Activated CD4-positive, alpha-beta T cell treated with anti-CD3 and anti-CD28 coated beads for 36 hours (primary cell): Measurements from ENCODE around the gene COQ8A. TPM values are rescaled to one million over a fixed set of nuclear protein-coding genes. Genes with fewer than 3 reads are reported as not detected.
"Not testable (repeated sequence)": the region's sequence is repeated elsewhere in the genome, so short reads cannot be mapped to it uniquely, and the experiment has no call there.

Source experiments
- ATAC-seq: fragments of 200-7000 bp; cut with Tn5 transposase; one replicate; pipeline ENCODE4 v1.10.0; 2021; ENCODE audit warnings: mild to moderate bottlenecking, moderate library complexity
- CTCF ChIA-PET: fragments of 350-600 bp; sonication (Branson Sonifier 250); formaldehyde crosslinking; loops from one replicate; lab custom pipeline; 2021; ENCODE audit warnings: antibody characterized with exemption; lab: Charles Lee
- POLR2A ChIA-PET: fragments of 350-600 bp; sonication (Branson Sonifier 250); formaldehyde crosslinking; loops from one replicate; lab custom pipeline; 2021; ENCODE audit warnings: antibody characterized with exemption, inconsistent platforms; lab: Charles Lee
- DNase-seq: peaks from one replicate; pipeline ENCODE4 v3.0.0-alpha.2; 2020
- H3K27ac Mint-ChIP-seq: one replicate; pipeline ENCODE4 v1.8.0; 2021; ENCODE audit warnings: mixed read lengths
- H3K27me3 Mint-ChIP-seq: one replicate; pipeline ENCODE4 v1.8.0; 2021; ENCODE audit warnings: mixed read lengths
- H3K36me3 Mint-ChIP-seq: one replicate; pipeline ENCODE4 v1.8.0; 2021; ENCODE audit warnings: low read depth, mixed read lengths
- H3K4me1 Mint-ChIP-seq: one replicate; pipeline ENCODE4 v1.8.0; 2021; ENCODE audit warnings: mixed read lengths
- H3K4me3 Mint-ChIP-seq: one replicate; pipeline ENCODE4 v1.8.0; 2021; ENCODE audit warnings: mild to moderate bottlenecking, moderate library complexity, mixed read lengths
- H3K9me3 Mint-ChIP-seq: one replicate; pipeline ENCODE4 v1.8.0; 2021; ENCODE audit warnings: low read depth, mixed read lengths
- intact Hi-C, 2 experiments: fragments of 100-400 bp; cut with DNase I in 1 of 2; cut with micrococcal nuclease in 1 of 2; formaldehyde crosslinking; loops; one replicate each; pipeline versions ENCODE4 v1.14.2 to v1.15.1; 2022 to 2024; cut with DNase I, micrococcal nuclease
- total RNA-seq, 2 experiments: library from RNA; stranded (reverse); gene quantifications; one replicate each; pipeline ENCODE4 v1.2.3, GENCODE V29; 2021

The COQ8A gene
- total RNA-seq, 2 experiments from 2014 or later, result 21.3 to 26.9 TPM

GRCh38 chr1:226952118-226952441 is 12.0 kb downstream of the COQ8A start:
- H3K9me3 Mint-ChIP-seq, result peaks cover 2% of the 10 kb centered on the region
- peaks cover 3% of the 10 kb centered on the region for H3K4me1 Mint-ChIP-seq
- no peak for ATAC-seq
- DNase-seq, result no peak
- no peak overlapping the region for H3K27ac Mint-ChIP-seq
- peaks cover 7% of the 10 kb centered on the region for H3K36me3 Mint-ChIP-seq
- intact Hi-C loops, result no loop called here
- no peak overlapping the region for H3K4me3 Mint-ChIP-seq
- CTCF ChIA-PET, result no interaction called here
- H3K27me3 Mint-ChIP-seq, result no peaks in the 10 kb centered on the region
- POLR2A ChIA-PET, result interaction anchor here (0.6 kb wide), 1 partner anchor 505 kb away, joined by 3 read pairs; no protein-coding TSS in a partner anchor

GRCh38 chr1:226953175-226953800 is 13.2 kb downstream of the COQ8A start:
- CTCF ChIA-PET, result no interaction called here
- H3K27ac Mint-ChIP-seq, result no peak overlapping the region
- H3K9me3 Mint-ChIP-seq, result peaks cover 2% of the 10 kb centered on the region
- DNase-seq (no peak), ATAC-seq (no peak)
- POLR2A ChIA-PET, result no interaction called here
- H3K4me3 Mint-ChIP-seq, result no peak overlapping the region
- no peaks in the 10 kb centered on the region for H3K27me3 Mint-ChIP-seq
- intact Hi-C loops, result no loop called here
- peaks cover 11% of the 10 kb centered on the region for H3K36me3 Mint-ChIP-seq
- H3K4me1 Mint-ChIP-seq, result peaks cover 2% of the 10 kb centered on the region

- intact Hi-C loops, result no loop called here
- ChIA-PET CTCF (no interaction called here), POLR2A (interaction anchor here (0.5 kb wide), 1 partner anchor 550 kb away, joined by 5 read pairs; no protein-coding TSS in a partner anchor)
- Mint-ChIP-seq H3K9me3 (peaks cover 2% of the 10 kb centered on the region), H3K27me3 (no peaks in the 10 kb centered on the region), H3K4me1 (peaks cover 2% of the 10 kb centered on the region), H3K27ac (no peak overlapping the region), H3K36me3 (peaks cover 7% of the 10 kb centered on the region), H3K4me3 (no peak overlapping the region)
- DNase-seq (no peak), ATAC-seq (no peak)
Observed at GRCh38 chr1:226954337-226954736, 14.2 kb downstream of the COQ8A start.

GRCh38 chr1:226954777-226955176 is 14.7 kb downstream of the COQ8A start:
- Mint-ChIP-seq H3K27me3 (no peaks in the 10 kb centered on the region), H3K9me3 (peaks cover 2% of the 10 kb centered on the region), H3K4me3 (no peak overlapping the region), H3K36me3 (peaks cover 7% of the 10 kb centered on the region), H3K27ac (no peak overlapping the region), H3K4me1 (peaks cover 5% of the 10 kb centered on the region)
- ChIA-PET POLR2A (interaction anchor here (0.5 kb wide), 1 partner anchor 550 kb away, joined by 5 read pairs; no protein-coding TSS in a partner anchor), CTCF (no interaction called here)
- DNase-seq (no peak), ATAC-seq (no peak)
- intact Hi-C loops, result no loop called here

- ATAC-seq, CTCF ChIA-PET, DNase-seq, POLR2A ChIA-PET, H3K27ac Mint-ChIP-seq, H3K9me3 Mint-ChIP-seq, H3K36me3 Mint-ChIP-seq, H3K4me3 Mint-ChIP-seq, H3K4me1 Mint-ChIP-seq, intact Hi-C loops, H3K27me3 Mint-ChIP-seq: not testable (repeated sequence)
Observed at GRCh38 chr1:226955857-226956256, 15.8 kb downstream of the COQ8A start.

GRCh38 chr1:226956942-226957713 is 17.0 kb downstream of the COQ8A start:
- ATAC-seq, result no peak
- H3K36me3 Mint-ChIP-seq, result peaks cover 10% of the 10 kb centered on the region
- intact Hi-C loops, result no loop called here
- no peak overlapping the region for H3K27ac Mint-ChIP-seq
- peaks cover 2% of the 10 kb centered on the region for H3K9me3 Mint-ChIP-seq
- no peak overlapping the region for H3K4me3 Mint-ChIP-seq
- no peak for DNase-seq
- H3K27me3 Mint-ChIP-seq, result no peaks in the 10 kb centered on the region
- POLR2A ChIA-PET, result no interaction called here
- CTCF ChIA-PET, result no interaction called here
- peaks cover 14% of the 10 kb centered on the region for H3K4me1 Mint-ChIP-seq

- POLR2A ChIA-PET, result no interaction called here
Observed at GRCh38 chr1:226957714-226958113, 17.6 kb downstream of the COQ8A start.

GRCh38 chr1:226958300-226958699 is 18.2 kb downstream of the COQ8A start:
- DNase-seq (no peak), ATAC-seq (no peak)
- no peak overlapping the region for H3K4me3 Mint-ChIP-seq
- peaks cover 12% of the 10 kb centered on the region for H3K36me3 Mint-ChIP-seq
- peaks cover 14% of the 10 kb centered on the region for H3K4me1 Mint-ChIP-seq
- H3K9me3 Mint-ChIP-seq, result peaks cover 2% of the 10 kb centered on the region
- POLR2A ChIA-PET, result no interaction called here
- intact Hi-C loops, result no loop called here
- H3K27ac Mint-ChIP-seq, result no peak overlapping the region
- CTCF ChIA-PET, result no interaction called here
- no peaks in the 10 kb centered on the region for H3K27me3 Mint-ChIP-seq

More at GRCh38 chr1:226957714-226958113, 17.6 kb downstream of the COQ8A start:
- Mint-ChIP-seq H3K4me3 (no peak overlapping the region), H3K9me3 (peaks cover 2% of the 10 kb centered on the region), H3K4me1 (peaks cover 14% of the 10 kb centered on the region), H3K27ac (no peak overlapping the region), H3K27me3 (no peaks in the 10 kb centered on the region), H3K36me3 (peaks cover 10% of the 10 kb centered on the region)
- intact Hi-C loops, result no loop called here
- CTCF ChIA-PET, result no interaction called here
- no peak for DNase-seq
- no peak for ATAC-seq

- POLR2A ChIA-PET, result no interaction called here
- no peaks in the 10 kb centered on the region for H3K9me3 Mint-ChIP-seq
- H3K4me1 Mint-ChIP-seq, result peaks cover 16% of the 10 kb centered on the region
- no peak overlapping the region for H3K4me3 Mint-ChIP-seq
- DNase-seq (no peak), ATAC-seq (no peak)
- H3K36me3 Mint-ChIP-seq, result peaks cover 12% of the 10 kb centered on the region
- H3K27me3 Mint-ChIP-seq, result no peaks in the 10 kb centered on the region
- CTCF ChIA-PET, result no interaction called here
- intact Hi-C loops, result no loop called here
- no peak overlapping the region for H3K27ac Mint-ChIP-seq
Observed at GRCh38 chr1:226960256-226960655, 20.2 kb downstream of the COQ8A start.

- H3K4me1 Mint-ChIP-seq, result peaks cover 16% of the 10 kb centered on the region
- H3K9me3 Mint-ChIP-seq, result no peaks in the 10 kb centered on the region
- POLR2A ChIA-PET, result no interaction called here
- H3K27ac Mint-ChIP-seq, result no peak overlapping the region
- H3K36me3 Mint-ChIP-seq, result peaks cover 15% of the 10 kb centered on the region
- no peaks in the 10 kb centered on the region for H3K27me3 Mint-ChIP-seq
- ATAC-seq (peak; percentile 74), DNase-seq (peak; percentile 59)
- H3K4me3 Mint-ChIP-seq, result no peak overlapping the region
- CTCF ChIA-PET, result no interaction called here
- intact Hi-C loops, result no loop called here
Observed at GRCh38 chr1:226960944-226961765, 21.1 kb downstream of the COQ8A start.
